ENCODE measurements around the gene AS3MT. TPM values are rescaled to one million over a fixed set of nuclear protein-coding genes. Genes with fewer than 3 reads are reported as not detected.
"Not testable (repeated sequence)": the region's sequence is repeated elsewhere in the genome, so short reads cannot be mapped to it uniquely, and the experiment has no call there.

Gene AS3MT
- total RNA-seq, 2 donors from 2014 or later, result 4.0 to 4.7 TPM

DNA sequence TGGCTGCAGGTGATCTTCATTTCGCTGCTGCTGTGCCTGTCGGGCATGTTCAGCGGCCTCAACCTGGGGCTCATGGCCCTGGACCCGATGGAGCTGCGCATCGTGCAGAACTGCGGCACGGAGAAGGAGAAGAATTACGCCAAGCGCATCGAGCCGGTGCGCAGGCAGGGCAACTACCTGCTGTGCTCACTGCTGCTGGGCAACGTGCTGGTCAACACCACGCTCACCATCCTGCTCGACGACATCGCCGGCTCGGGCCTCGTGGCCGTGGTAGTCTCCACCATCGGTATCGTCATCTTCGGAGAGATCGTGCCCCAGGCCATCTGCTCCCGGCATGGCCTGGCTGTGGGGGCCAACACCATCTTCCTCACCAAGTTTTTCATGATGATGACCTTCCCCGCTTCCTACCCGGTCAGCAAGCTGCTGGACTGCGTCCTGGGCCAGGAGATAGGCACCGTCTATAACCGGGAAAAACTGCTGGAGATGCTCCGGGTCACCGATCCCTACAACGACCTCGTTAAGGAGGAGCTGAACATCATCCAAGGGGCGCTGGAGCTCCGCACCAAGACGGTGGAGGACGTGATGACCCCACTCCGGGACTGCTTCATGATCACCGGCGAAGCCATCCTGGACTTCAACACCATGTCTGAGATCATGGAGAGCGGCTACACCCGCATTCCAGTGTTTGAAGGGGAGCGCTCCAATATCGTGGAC is 50.1 kb downstream of the AS3MT start:
- 24 to 85% methylated on average over 4 to 46 of the region's 47 CpGs for WGBS, 2 donors
- intact Hi-C loops (cut with DNase I), result loop anchor here (5.0 kb wide), 1 partner anchor 323 kb away; no protein-coding TSS in a partner anchor
- H3K27ac ChIP-seq, result no peak overlapping the region

DNA sequence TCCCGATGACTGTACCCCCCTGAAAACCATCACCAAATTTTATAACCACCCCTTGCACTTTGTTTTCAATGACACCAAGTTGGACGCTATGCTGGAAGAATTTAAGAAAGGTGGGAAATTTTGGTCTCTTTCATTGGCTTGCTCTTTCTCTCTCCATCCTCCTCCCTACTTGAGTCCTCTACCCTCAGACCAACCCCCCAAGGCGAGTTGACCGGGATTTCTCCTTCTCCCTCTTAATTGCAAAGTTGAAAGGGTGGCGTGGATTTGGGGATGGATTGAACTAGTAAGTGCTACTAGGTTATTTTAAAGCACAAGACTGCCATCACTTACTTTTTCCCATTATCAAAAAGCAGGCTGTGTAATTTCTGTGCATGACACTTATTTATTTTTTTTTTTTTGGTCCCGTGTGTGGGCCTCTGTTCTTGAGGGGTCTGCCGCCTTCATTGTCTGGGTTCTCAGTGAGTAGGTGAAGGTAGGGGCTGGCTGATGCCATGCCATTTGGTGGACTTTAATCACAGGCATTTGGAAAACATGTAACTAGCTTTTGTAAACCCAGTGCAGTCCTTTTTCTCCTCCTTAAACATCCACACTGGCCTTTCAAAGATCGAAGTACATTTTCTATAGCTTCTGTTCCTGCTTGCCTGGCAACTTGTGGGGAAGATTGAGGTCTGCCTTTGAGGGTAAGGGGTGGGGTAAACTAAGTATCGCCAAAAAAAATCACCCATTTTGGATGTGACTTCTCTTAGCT is 50.9 kb downstream of the AS3MT start:
- no peak for TF ChIP-seq POLR2A (IDR thresholded peaks at IDR 0.05)
- Histone ChIP-seq H3K36me3 (replicated peaks in 1 of 2; ENCODE audit: insufficient read depth in 1 of 2, low read depth in 2 of 2) (no peaks in the 10 kb centered on the region), H3K4me1 (peaks cover 52% of the 10 kb centered on the region), H3K27ac (no peak overlapping the region), H3K9me3 (no peaks in the 10 kb centered on the region), H3K4me3 (no peak overlapping the region), H3K27me3 (no peaks in the 10 kb centered on the region)
- WGBS, 2 donors, result 53 to 55% methylated on average over 9 of the region's 9 CpGs
- ATAC-seq (no peak), DNase-seq (no peak)
- intact Hi-C loops (cut with DNase I), result loop anchor here (5.0 kb wide), 1 partner anchor 322 kb away; no protein-coding TSS in a partner anchor

More for the DNA sequence above, 50.1 kb downstream of the AS3MT start:
- ATAC-seq (no peak), DNase-seq (peak; percentile 51 to 62 (median 60))
- Histone ChIP-seq H3K4me3 (peak overlapping the region; percentile 88 to 97), H3K4me1 (peaks cover 52% of the 10 kb centered on the region), H3K9me3 (no peaks in the 10 kb centered on the region), H3K36me3 (replicated peaks in 1 of 2; ENCODE audit: insufficient read depth in 1 of 2, low read depth in 2 of 2) (no peaks in the 10 kb centered on the region), H3K27me3 (no peaks in the 10 kb centered on the region)
- TF ChIP-seq, protein P1, sequence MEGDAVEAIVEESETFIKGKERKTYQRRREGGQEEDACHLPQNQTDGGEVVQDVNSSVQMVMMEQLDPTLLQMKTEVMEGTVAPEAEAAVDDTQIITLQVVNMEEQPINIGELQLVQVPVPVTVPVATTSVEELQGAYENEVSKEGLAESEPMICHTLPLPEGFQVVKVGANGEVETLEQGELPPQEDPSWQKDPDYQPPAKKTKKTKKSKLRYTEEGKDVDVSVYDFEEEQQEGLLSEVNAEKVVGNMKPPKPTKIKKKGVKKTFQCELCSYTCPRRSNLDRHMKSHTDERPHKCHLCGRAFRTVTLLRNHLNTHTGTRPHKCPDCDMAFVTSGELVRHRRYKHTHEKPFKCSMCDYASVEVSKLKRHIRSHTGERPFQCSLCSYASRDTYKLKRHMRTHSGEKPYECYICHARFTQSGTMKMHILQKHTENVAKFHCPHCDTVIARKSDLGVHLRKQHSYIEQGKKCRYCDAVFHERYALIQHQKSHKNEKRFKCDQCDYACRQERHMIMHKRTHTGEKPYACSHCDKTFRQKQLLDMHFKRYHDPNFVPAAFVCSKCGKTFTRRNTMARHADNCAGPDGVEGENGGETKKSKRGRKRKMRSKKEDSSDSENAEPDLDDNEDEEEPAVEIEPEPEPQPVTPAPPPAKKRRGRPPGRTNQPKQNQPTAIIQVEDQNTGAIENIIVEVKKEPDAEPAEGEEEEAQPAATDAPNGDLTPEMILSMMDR (IDR thresholded peaks at IDR 0.05), result no peak
- peak in 1 of 3 donors; percentile 32 for TF ChIP-seq POLR2A (IDR thresholded peaks at IDR 0.05)

DNA sequence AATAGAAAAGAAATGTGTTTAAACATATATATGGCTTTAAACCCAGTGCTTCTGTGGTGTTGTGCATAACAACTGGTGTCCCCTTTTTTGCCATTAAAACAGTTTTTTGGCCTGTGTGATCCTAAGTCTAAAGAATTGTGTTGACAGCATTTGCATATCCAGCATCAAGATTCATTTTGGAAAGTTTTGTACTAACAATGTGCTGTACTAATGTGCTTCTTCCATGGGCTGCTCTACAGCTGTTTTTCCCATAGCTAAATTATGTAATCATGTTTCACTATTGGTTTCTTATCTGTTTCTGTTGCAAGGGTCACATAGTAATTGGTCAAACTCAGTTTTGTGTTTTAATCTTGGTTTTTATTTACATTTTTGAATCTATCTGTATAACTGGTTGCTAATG is 54.3 kb downstream of the AS3MT start:
- no peak overlapping the region for H3K27ac ChIP-seq
- TF ChIP-seq, protein P1 (IDR thresholded peaks at IDR 0.05), result no peak
- TF ChIP-seq POLR2A (IDR thresholded peaks at IDR 0.05), result no peak
- intact Hi-C loops (cut with DNase I), result no loop called here
- peaks cover 40% of the 10 kb centered on the region for H3K4me1 ChIP-seq
- H3K27me3 ChIP-seq, result no peaks in the 10 kb centered on the region
- ATAC-seq, result no peak
- H3K36me3 ChIP-seq (replicated peaks in 1 of 2; ENCODE audit: insufficient read depth in 1 of 2, low read depth in 2 of 2), result peaks cover 0 to 1% of the 10 kb centered on the region in 2 donors
- DNase-seq, result no peak
- H3K9me3 ChIP-seq, result no peaks in the 10 kb centered on the region
- H3K4me3 ChIP-seq, result no peak overlapping the region

DNA sequence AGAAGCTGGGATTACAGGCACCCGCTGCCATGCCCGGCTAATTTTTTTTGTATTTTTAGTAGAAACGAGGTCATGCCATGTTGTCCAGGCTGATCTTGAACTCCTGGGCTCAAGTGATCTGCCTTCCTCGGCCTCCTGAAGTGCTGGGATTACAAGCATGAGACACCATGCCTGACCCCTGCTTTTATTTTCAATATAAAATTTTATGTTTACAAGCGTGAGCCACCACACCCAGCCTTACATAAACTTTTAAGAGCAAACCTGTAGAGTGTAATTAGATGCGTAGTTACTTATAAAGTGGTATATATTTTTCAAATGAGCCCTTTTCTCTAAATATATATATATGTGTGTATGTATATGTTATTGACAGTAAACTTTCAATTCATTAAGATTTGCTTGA is 57.6 kb downstream of the AS3MT start:
- H3K27me3 ChIP-seq, result no peaks in the 10 kb centered on the region
- H3K4me3 ChIP-seq, result no peak overlapping the region
- H3K9me3 ChIP-seq, result no peaks in the 10 kb centered on the region
- 96% methylated on average over 6 of the region's 6 CpGs for WGBS, 2 donors
- ATAC-seq (no peak), DNase-seq (no peak)
- peaks cover 12% of the 10 kb centered on the region for H3K4me1 ChIP-seq
- peaks cover 0 to 1% of the 10 kb centered on the region in 2 donors for H3K36me3 ChIP-seq (replicated peaks in 1 of 2; ENCODE audit: insufficient read depth in 1 of 2, low read depth in 2 of 2)
- H3K27ac ChIP-seq, result no peak overlapping the region
- intact Hi-C loops (cut with DNase I), result no loop called here
- TF ChIP-seq, protein P1 (IDR thresholded peaks at IDR 0.05), result no peak

DNA sequence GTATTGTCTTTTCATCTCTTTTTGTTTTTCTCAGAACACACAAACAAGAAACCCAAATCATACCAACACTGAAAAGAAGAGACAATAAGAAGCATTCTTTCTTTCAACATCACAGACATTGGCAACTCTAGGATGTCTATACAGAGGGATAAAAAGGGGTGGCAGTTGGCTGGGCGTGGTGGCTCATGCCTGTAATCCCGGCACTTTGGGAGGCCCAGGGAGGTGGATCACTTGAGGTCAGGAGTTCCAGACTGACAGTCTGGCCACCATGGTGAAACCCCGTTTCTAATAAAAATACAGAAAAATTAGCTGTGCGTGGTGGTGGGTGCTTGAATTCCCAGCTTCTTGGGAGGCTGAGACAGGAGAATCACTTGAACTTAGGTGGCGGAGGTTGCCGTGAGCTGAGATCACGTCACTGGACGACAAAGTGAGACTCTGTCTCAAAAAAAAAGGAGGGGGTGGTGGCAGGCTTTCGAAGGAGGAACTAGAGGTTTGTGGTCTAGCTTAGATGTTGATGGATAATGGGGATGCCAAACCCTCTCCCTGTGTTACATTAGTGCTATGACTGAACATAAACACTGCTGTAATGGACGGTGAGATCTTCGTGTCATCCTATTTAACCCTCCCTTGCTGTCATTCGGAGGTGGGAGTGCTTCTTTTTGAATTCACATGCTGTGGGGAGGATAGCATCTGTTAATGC is 58.2 kb downstream of the AS3MT start:
- H3K27ac ChIP-seq, result no peak overlapping the region

DNA sequence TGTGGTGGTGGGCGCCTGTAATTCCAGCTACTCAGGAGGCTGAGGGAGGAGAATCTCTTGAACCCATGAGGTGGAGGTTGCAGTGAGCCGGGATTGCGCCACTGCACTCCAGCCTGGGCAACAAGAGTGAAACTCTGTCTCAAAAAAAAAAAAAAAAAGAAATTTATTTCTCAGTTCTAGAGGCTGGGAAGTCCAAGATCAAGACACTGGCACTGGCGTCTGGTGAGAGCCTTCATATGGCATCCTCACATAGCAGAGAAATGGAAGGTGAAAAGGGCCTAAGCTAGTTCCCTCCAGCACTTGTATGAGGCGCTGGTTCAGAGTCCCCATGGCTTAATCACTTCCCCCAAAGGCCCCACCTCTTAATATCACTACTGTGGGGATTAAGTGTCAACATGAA is 59.2 kb downstream of the AS3MT start:
- intact Hi-C loops (cut with DNase I); H3K36me3 ChIP-seq (replicated peaks in 1 of 2; ENCODE audit: insufficient read depth in 1 of 2, low read depth in 2 of 2); DNase-seq; H3K27ac ChIP-seq; H3K4me1 ChIP-seq; H3K9me3 ChIP-seq; ATAC-seq; H3K4me3 ChIP-seq; H3K27me3 ChIP-seq: not testable (repeated sequence)
- 78 to 97% methylated on average over 5 of the region's 5 CpGs for WGBS, 2 donors

More for the DNA sequence above, 58.2 kb downstream of the AS3MT start:
- TF ChIP-seq, protein P1 (IDR thresholded peaks at IDR 0.05), result no peak
- no peak for TF ChIP-seq POLR2A (IDR thresholded peaks at IDR 0.05)
- H3K4me3 ChIP-seq, result no peak overlapping the region
- WGBS, 2 donors, result 81 to 94% methylated on average over 12 of the region's 12 CpGs
- peaks cover 12% of the 10 kb centered on the region for H3K4me1 ChIP-seq
- intact Hi-C loops (cut with DNase I), result no loop called here
- H3K27me3 ChIP-seq, result no peaks in the 10 kb centered on the region
- ATAC-seq, result no peak
- H3K9me3 ChIP-seq, result no peaks in the 10 kb centered on the region
- peaks cover 0 to 1% of the 10 kb centered on the region in 2 donors for H3K36me3 ChIP-seq (replicated peaks in 1 of 2; ENCODE audit: insufficient read depth in 1 of 2, low read depth in 2 of 2)
- no peak for DNase-seq
